C4-2B (cell line): ENCODE results near the gene PRDM15.

Source experiments
- H3K27ac ChIP-seq: fragments of 450-650 bp; 2 replicates; pipeline ENCODE4 v1.5.1; 2017
- CTCF ChIP-seq: fragments of 450-650 bp; conservative IDR thresholded peaks from 2 replicates; pipeline ENCODE4 v1.5.1; 2017; ENCODE audit warnings: mild to moderate bottlenecking
- ZFX ChIP-seq: fragments of 450-650 bp; IDR thresholded peaks from 2 replicates; pipeline ENCODE4 v1.6.1; 2017

PRDM15 gene

DNA sequence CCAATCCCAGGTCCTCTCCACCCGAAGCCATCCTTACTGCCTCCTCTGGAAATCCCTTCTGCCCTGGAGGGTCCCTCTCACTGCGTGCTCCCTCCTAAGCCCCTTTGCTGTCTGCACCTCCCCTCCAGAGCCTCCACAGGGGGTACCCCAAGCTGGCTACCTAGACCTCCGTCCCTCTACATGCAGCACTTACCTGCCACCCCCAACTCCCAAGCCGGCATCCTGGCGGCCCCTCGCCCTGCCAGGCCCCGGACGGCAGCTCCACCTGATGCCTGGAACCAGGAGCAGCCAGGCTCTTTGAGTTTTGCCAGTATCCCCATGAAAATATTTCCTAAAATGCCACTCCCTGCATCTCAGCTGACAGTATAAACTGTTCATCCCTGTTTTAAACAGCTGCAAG lies 4.1 kb downstream of the PRDM15 start:
- TF ChIP-seq ZFX (no peak), CTCF (no peak)

DNA sequence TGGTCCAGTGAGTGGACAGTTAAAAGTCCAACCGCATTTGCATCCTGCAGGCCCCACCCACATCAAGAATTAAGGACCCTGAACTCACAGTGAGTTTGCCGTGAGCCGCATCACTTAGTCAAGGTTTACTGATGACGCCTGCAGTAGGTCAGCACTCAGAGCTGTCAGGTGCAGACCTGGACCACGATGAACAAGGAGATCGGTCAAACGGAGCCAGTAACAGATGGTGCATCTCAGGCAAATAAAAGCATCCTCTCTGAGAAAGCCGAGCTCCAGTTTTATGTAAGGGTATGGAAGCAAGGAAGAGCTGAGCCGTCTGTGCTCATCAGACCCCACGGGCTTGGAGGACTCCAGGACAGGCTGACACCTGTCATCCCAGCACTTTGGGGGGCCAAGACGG lies 4.5 kb downstream of the PRDM15 start:
- TF ChIP-seq CTCF: no peak
- TF ChIP-seq ZFX: no peak
- H3K27ac ChIP-seq: no peak overlapping the region

More for the DNA sequence above, 4.1 kb downstream of the PRDM15 start:
- no peak overlapping the region for H3K27ac ChIP-seq

DNA sequence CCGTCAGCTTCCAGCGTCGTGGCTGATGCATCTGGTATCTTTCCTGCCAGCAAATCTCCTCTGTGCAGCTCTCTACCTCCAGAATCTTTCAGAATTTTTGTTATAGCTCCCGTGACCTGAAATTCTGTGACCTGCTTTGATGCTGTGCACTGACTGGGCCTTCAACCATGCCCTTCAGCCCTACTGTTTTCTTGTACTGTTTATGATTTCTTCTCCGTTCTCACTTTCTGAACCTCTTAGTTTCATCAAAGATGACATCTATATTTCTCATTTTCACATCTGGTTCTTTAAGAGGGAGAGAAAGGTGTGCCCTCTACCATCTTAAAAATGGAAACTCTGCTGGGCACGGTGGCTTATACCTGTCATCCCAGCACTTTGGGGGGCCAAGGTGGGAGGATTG lies 5.7 kb downstream of the PRDM15 start:
- no peak for TF ChIP-seq ZFX
- no peak for TF ChIP-seq CTCF
- no peak overlapping the region for H3K27ac ChIP-seq

DNA sequence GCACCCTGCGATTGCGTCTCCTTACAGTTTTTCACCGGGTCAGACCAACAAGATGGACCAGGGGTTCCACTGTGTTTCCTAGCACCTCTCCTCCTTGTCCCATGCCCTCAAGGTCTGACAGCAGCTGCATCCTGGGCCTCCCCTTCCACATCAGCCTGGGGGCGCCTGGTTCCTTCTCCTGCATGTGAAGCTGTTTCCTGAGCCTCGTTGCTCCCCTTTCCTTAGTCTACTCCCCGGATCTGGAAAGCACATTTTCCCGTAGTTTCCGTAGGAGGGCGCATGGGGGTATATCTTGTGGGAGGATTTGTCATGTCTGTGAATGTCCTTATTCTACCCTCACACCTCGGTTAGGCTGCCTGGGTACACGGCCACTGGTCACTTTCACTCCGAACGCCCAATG lies 6.1 kb downstream of the PRDM15 start:
- TF ChIP-seq CTCF (no peak), ZFX (no peak)
- H3K27ac ChIP-seq: no peak overlapping the region

- TF ChIP-seq ZFX (no peak), CTCF (no peak)
- H3K27ac ChIP-seq: no peak overlapping the region
These were observed 7.7 kb downstream of the PRDM15 start for GRCh38 chr21:41871293-41872030.

- TF ChIP-seq CTCF: no peak
- no peak for TF ChIP-seq ZFX
- H3K27ac ChIP-seq: no peak overlapping the region
These were observed 9.4 kb downstream of the PRDM15 start for GRCh38 chr21:41869771-41870170.

GRCh38 chr21:41868062-41868710 lies 11.0 kb downstream of the PRDM15 start:
- H3K27ac ChIP-seq: no peak overlapping the region
- TF ChIP-seq ZFX (no peak), CTCF (no peak)
